Left lung (tissue), 10 donors: ENCODE results near the gene GMDS. TPM values are rescaled to one million over a fixed set of nuclear protein-coding genes. Genes with fewer than 3 reads are reported as not detected.

Experiments
- ATAC-seq: fragments of 200-7000 bp; cut with Tn5 transposase; one replicate; pipeline ENCODE4 v1.9.1; 2020; ENCODE audit warnings: moderate library complexity
- DNase-seq, 4 donors: peaks; one replicate each; pipeline ENCODE4 v3.0.0-alpha.2; 2013 to 2020
- H3K27ac ChIP-seq, 2 donors: fragments of 200-600 bp; sonication (generic) in 1 of 2; one replicate each; pipeline versions ENCODE4 v1.5.0 to v1.8.0; 2020 to 2021
- H3K27me3 ChIP-seq, 2 donors: fragments of 200-600 bp; sonication (generic) in 1 of 2; one replicate each; pipeline versions ENCODE4 v1.5.0 to v1.8.0; 2020 to 2021
- H3K36me3 ChIP-seq, 2 donors: fragments of 200-600 bp; sonication (generic) in 1 of 2; one replicate each; pipeline versions ENCODE4 v1.5.0 to v1.8.0; 2020 to 2021
- H3K4me1 ChIP-seq, 2 donors: fragments of 200-600 bp; one replicate each; pipeline ENCODE4 v1.8.0; 2021
- H3K4me3 ChIP-seq, 2 donors: fragments of 200-600 bp; sonication (generic) in 1 of 2; one replicate each; pipeline versions ENCODE4 v1.5.0 to v1.8.0; 2020 to 2021; ENCODE audit warnings: mild to moderate bottlenecking in 1 of 2
- H3K9me3 ChIP-seq, 2 donors: fragments of 200-600 bp; sonication (generic) in 1 of 2; one replicate each; pipeline versions ENCODE4 v1.5.0 to v1.8.0; 2020 to 2021
- intact Hi-C, 2 donors: fragments of 100-400 bp; cut with DNase I; formaldehyde crosslinking; loops; one replicate each; pipeline versions ENCODE4 v1.11.2 to v1.14.2; 2022
- polyA plus RNA-seq, 6 donors: library from polyadenylated mRNA; unstranded; fragments of 120-200 nt; gene quantifications; one replicate each; pipeline ENCODE4 v1.2.1, GENCODE V29; 2013; ENCODE audit not compliant: insufficient read length in 6 of 6
- total RNA-seq, 2 donors: library from RNA; stranded (reverse); fragmentation: NEBNext Ultra II Directional; extraction: Animal tissue kit (Norgen Biotek cat#: 25700); gene quantifications; one replicate each; pipeline ENCODE4 v1.2.1, GENCODE V29; 2021
- TF ChIP-seq, protein P1 (sequence below), 2 donors: fragments of 200-600 bp; sonication (generic) in 1 of 2; IDR thresholded peaks; one replicate each; pipeline versions ENCODE4 v1.5.0 to v1.8.0; 2021; ENCODE audit warnings: antibody characterized with exemption in 2 of 2
- donor health status: DM: no; HTN: yes; CAD: no.
- donor health status: DM: no; HTN: no; CAD: no.

The GMDS gene
- total and polyA plus RNA-seq, 8 donors, result 16.5 to 25.4 (median 21.2) TPM

DNA sequence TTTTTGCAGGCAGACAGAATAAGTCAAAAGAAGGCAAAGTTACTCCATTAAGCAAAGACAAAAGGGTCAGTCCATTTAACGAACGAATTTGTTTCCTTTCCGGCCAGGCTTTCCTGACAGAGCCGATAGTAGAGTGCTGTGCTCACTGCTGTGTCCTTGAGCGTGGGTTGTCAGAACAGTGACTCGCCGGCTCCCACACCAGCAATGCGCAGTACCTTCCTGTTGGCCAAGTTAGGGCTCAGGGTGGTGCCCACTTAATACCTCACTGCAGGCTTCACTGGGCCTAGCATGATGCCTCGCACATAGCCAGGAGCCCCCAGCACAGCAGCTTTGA, 341.0 kb downstream of the GMDS start:
- H3K36me3 ChIP-seq, result no peaks in the 10 kb centered on the region
- DNase-seq (no peak), ATAC-seq (no peak)
- intact Hi-C loops, result no loop called here
- no peaks in the 10 kb centered on the region for H3K9me3 ChIP-seq
- H3K4me1 ChIP-seq, result no peaks in the 10 kb centered on the region
- TF ChIP-seq, protein P1, sequence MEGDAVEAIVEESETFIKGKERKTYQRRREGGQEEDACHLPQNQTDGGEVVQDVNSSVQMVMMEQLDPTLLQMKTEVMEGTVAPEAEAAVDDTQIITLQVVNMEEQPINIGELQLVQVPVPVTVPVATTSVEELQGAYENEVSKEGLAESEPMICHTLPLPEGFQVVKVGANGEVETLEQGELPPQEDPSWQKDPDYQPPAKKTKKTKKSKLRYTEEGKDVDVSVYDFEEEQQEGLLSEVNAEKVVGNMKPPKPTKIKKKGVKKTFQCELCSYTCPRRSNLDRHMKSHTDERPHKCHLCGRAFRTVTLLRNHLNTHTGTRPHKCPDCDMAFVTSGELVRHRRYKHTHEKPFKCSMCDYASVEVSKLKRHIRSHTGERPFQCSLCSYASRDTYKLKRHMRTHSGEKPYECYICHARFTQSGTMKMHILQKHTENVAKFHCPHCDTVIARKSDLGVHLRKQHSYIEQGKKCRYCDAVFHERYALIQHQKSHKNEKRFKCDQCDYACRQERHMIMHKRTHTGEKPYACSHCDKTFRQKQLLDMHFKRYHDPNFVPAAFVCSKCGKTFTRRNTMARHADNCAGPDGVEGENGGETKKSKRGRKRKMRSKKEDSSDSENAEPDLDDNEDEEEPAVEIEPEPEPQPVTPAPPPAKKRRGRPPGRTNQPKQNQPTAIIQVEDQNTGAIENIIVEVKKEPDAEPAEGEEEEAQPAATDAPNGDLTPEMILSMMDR (IDR thresholded peaks at IDR 0.05), result no peak
- H3K27ac ChIP-seq, result no peak overlapping the region
- no peaks in the 10 kb centered on the region for H3K27me3 ChIP-seq
- H3K4me3 ChIP-seq, result no peak overlapping the region

DNA sequence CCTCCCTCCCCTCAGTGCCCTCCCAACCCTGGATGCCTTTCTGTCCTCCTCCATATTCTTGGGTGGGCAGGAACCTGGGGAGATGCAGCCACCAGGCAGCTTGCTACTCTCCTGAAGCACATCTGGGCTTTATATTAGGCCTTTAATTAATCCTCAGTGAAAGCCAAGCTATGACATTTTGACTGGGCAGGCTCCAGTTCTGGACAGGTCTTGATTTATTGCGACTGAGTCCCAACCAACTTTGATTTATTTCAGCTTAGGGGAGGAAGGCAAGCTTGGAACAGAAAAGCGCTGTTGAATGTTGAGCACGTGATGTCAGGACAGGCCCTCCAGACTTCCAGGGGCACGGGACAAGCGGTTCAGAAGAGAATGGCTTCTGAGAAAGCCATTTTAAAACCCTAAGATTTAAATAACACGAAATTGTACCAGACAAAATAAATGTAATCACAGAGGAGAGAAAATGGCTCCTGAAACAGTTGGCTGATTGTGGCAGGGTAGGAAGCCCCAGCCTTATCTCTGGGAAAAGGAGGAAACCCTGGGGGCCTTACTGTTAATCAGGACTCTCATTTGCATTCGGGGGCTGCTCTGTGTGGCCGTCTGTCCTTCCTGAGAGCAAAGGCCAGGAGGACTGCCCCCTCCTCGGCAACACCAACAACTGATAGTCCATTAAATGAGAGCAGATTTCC, 341.5 kb downstream of the GMDS start:
- Histone ChIP-seq H3K4me3 (no peak overlapping the region), H3K9me3 (no peaks in the 10 kb centered on the region), H3K27ac (no peak overlapping the region), H3K4me1 (no peaks in the 10 kb centered on the region), H3K27me3 (no peaks in the 10 kb centered on the region), H3K36me3 (no peaks in the 10 kb centered on the region)
- no peak for ATAC-seq
- intact Hi-C loops, result no loop called here
- TF ChIP-seq, protein P1 (IDR thresholded peaks at IDR 0.05), result no peak
- no peak for DNase-seq

DNA sequence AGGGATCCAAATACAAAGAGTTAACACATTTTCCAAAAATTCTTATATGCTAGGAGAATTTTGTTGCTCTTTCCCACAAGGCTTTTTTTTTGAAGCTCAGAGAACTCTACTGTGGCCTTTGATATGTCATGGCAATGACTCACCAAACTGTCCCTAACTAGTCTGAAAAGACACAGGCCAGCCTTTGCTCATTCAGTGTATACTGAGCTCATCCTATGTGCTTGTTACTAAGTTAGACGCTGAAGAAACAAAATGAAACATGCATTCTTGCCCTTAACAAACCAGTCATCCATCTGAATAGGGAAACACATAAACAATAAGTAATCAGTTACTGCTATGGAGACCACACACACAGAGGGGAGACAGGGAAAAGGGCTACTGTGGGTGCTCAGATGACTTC, 343.8 kb downstream of the GMDS start:
- intact Hi-C loops, result no loop called here
- no peaks in the 10 kb centered on the region for H3K27me3 ChIP-seq
- H3K4me1 ChIP-seq, result no peaks in the 10 kb centered on the region
- no peaks in the 10 kb centered on the region for H3K9me3 ChIP-seq
- ATAC-seq (no peak), DNase-seq (no peak)
- TF ChIP-seq, protein P1 (IDR thresholded peaks at IDR 0.05), result no peak
- no peak overlapping the region for H3K27ac ChIP-seq
- no peak overlapping the region for H3K4me3 ChIP-seq
- H3K36me3 ChIP-seq, result no peaks in the 10 kb centered on the region

- ATAC-seq (no peak), DNase-seq (no peak)
- no peaks in the 10 kb centered on the region for H3K4me1 ChIP-seq
- no peaks in the 10 kb centered on the region for H3K27me3 ChIP-seq
- H3K9me3 ChIP-seq, result no peaks in the 10 kb centered on the region
- H3K4me3 ChIP-seq, result no peak overlapping the region
- intact Hi-C loops, result no loop called here
- TF ChIP-seq, protein P1 (IDR thresholded peaks at IDR 0.05), result no peak
- H3K36me3 ChIP-seq, result no peaks in the 10 kb centered on the region
- no peak overlapping the region for H3K27ac ChIP-seq
These were observed 348.5 kb downstream of the GMDS start for GRCh38 chr6:1896897-1897296.

DNA sequence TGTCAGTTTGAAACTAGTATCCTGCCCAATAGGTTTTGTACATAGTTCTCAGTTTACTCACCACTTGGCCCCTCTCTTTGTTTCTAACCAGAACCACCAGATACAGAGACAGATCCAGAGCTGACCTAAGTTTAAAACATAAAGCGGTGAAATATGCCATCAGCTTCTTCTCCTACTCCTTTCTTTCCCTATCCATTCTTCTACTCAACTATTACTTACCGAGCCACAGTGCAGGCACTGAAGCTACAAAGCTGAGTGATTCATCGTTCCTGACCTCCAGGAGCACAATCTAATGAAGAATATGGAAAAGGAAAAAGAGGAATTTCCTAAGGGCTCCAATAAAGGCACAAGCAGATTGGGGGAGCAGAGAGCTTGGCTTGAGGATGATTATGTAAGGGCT, 349.7 kb downstream of the GMDS start:
- H3K27me3 ChIP-seq, result no peaks in the 10 kb centered on the region
- H3K9me3 ChIP-seq, result no peaks in the 10 kb centered on the region
- TF ChIP-seq, protein P1 (IDR thresholded peaks at IDR 0.05), result no peak
- ATAC-seq (no peak), DNase-seq (no peak)
- no peaks in the 10 kb centered on the region for H3K4me1 ChIP-seq
- no peak overlapping the region for H3K27ac ChIP-seq
- intact Hi-C loops, result no loop called here
- no peaks in the 10 kb centered on the region for H3K36me3 ChIP-seq
- no peak overlapping the region for H3K4me3 ChIP-seq
